NCI-H2227 (cell line): ENCODE data around the gene DAP3.

Source experiments
- DNase-seq: peaks from one replicate; lab custom pipeline; 2025; ENCODE audit not compliant: unreplicated experiment; lab: John Stamatoyannopoulos, UW

The DAP3 gene

GRCh38 chr1:155769257-155769656 lies 80.4 kb downstream of the DAP3 start:
- no peak for DNase-seq

GRCh38 chr1:155773221-155773620 lies 84.3 kb downstream of the DAP3 start:
- no peak for DNase-seq

- DNase-seq: no peak
Observed at GRCh38 chr1:155776414-155776813, 87.5 kb downstream of the DAP3 start.

GRCh38 chr1:155777582-155777981 lies 88.7 kb downstream of the DAP3 start:
- no peak for DNase-seq
